ENCODE results near the gene LRRC49.

Gene LRRC49

GRCh38 chr15:71094137-71094536 is 201.5 kb downstream of the LRRC49 start:
- no peak for DNase-seq

- DNase-seq: no peak
Observed at GRCh38 chr15:71096676-71097075, 204.1 kb downstream of the LRRC49 start.

GRCh38 chr15:71097890-71098289 is 205.3 kb downstream of the LRRC49 start:
- no peak for DNase-seq

- DNase-seq: no peak
Observed at GRCh38 chr15:71098920-71099319, 206.3 kb downstream of the LRRC49 start.
